Glutamatergic neuron (in vitro differentiated cells): ENCODE data around the gene GINS2. TPM values are rescaled to one million over a fixed set of nuclear protein-coding genes. Genes with fewer than 3 reads are reported as not detected.

Source experiments
- DNase-seq: peaks from one replicate; pipeline ENCODE4 v3.0.0; 2022
- H3K27ac Mint-ChIP-seq: one replicate; pipeline ENCODE4 v1.8.0; 2020; ENCODE audit warnings: mild to moderate bottlenecking, mixed read lengths, inconsistent platforms; ENCODE audit not compliant: unreplicated experiment
- H3K27me3 Mint-ChIP-seq: one replicate; pipeline ENCODE4 v1.8.0; 2020; ENCODE audit warnings: mild to moderate bottlenecking, moderate library complexity, mixed read lengths, inconsistent platforms; ENCODE audit not compliant: unreplicated experiment
- H3K36me3 Mint-ChIP-seq: one replicate; pipeline ENCODE4 v1.8.0; 2020; ENCODE audit warnings: mild to moderate bottlenecking, mixed read lengths, inconsistent platforms; ENCODE audit not compliant: unreplicated experiment
- H3K4me1 Mint-ChIP-seq: one replicate; pipeline ENCODE4 v1.8.0; 2020; ENCODE audit warnings: mild to moderate bottlenecking, low read depth, mixed read lengths, inconsistent platforms; ENCODE audit not compliant: unreplicated experiment
- H3K4me3 Mint-ChIP-seq: one replicate; pipeline ENCODE4 v1.8.0; 2020; ENCODE audit warnings: mild to moderate bottlenecking, mixed read lengths, inconsistent platforms; ENCODE audit not compliant: unreplicated experiment
- H3K9me3 Mint-ChIP-seq: one replicate; pipeline ENCODE4 v1.8.0; 2020; ENCODE audit warnings: mild to moderate bottlenecking, moderate library complexity, mixed read lengths, inconsistent platforms; ENCODE audit not compliant: unreplicated experiment
- CTCF ChIP-seq: fragments of 200-600 bp; sonication (generic); IDR thresholded peaks from one replicate; pipeline ENCODE4 v1.5.0; 2021; ENCODE audit not compliant: partially characterized antibody, unreplicated experiment
- total RNA-seq: library from RNA; stranded (reverse); fragmentation: NEBNext Ultra II Directional; extraction: Animal tissue kit (Norgen Biotek cat#: 25700); gene quantifications from one replicate; pipeline ENCODE4 v1.2.1, GENCODE V29; 2021; ENCODE audit not compliant: unreplicated experiment

Gene GINS2
- total RNA-seq, 1 donor from 2014 or later: 7.1 TPM

GRCh38 chr16:85661740-85662481 lies 26.8 kb downstream of the GINS2 start:
- Mint-ChIP-seq H3K27me3 (peaks cover 47% of the 10 kb centered on the region), H3K4me1 (peaks cover 29% of the 10 kb centered on the region), H3K4me3 (peak overlapping the region; percentile 59), H3K27ac (peak overlapping the region; percentile 96), H3K36me3 (no peaks in the 10 kb centered on the region), H3K9me3 (peaks cover 52% of the 10 kb centered on the region)
- TF ChIP-seq CTCF: no peak
- no peak for DNase-seq

- Mint-ChIP-seq H3K27me3 (peaks cover 49% of the 10 kb centered on the region), H3K4me3 (peak overlapping the region; percentile 15), H3K27ac (peak overlapping the region; percentile 66), H3K36me3 (no peaks in the 10 kb centered on the region), H3K9me3 (peaks cover 51% of the 10 kb centered on the region), H3K4me1 (peaks cover 29% of the 10 kb centered on the region)
- no peak for TF ChIP-seq CTCF
- no peak for DNase-seq
Measured at GRCh38 chr16:85660843-85661739, 27.7 kb downstream of the GINS2 start.

DNA sequence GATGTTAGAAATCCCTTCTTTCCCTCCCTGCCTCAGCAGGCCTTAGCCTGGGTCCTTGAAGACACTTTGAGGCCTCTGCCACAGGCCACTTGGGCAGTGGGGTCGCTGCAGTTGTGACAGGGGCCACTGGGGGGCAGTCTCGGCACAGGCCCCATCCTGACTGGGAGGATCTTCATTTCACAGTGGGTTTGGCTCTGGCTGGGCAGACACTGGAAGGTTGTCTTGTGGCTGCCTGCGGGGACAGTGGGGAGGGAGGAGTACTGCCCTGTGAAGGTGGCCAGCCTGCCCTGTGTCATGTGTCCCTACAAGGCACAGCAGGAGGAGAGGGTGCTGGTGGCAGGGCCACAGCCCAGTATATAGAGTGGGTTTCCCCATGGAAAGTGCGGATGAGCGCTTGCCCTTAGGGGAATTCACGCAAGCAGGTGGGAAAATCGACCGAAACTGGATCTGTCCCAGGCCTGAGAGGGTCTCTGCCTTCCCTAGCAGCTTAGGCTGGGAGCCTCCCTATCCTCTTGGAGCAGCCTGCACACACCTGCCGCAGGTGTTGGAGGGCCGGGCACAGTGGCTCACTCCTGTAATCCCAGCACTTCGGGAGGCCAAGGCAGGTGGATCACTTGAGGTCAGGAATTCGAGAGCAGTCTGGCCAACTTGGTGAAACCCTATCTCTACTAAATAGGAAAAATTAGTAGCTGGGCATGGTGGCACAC lies 28.8 kb downstream of the GINS2 start:
- Mint-ChIP-seq H3K4me1 (peaks cover 29% of the 10 kb centered on the region), H3K27ac (peak overlapping the region; percentile 86), H3K27me3 (peaks cover 48% of the 10 kb centered on the region), H3K4me3 (no peak overlapping the region), H3K9me3 (peaks cover 46% of the 10 kb centered on the region), H3K36me3 (no peaks in the 10 kb centered on the region)
- peak; percentile 89 for DNase-seq
- peak; percentile 87 for TF ChIP-seq CTCF

- no peak overlapping the region for H3K4me3 Mint-ChIP-seq
- peak overlapping the region; percentile 86 for H3K27ac Mint-ChIP-seq
- H3K4me1 Mint-ChIP-seq: peaks cover 27% of the 10 kb centered on the region
- H3K9me3 Mint-ChIP-seq: peaks cover 39% of the 10 kb centered on the region
- H3K36me3 Mint-ChIP-seq: no peaks in the 10 kb centered on the region
- TF ChIP-seq CTCF: no peak
- DNase-seq: peak; percentile 9
- H3K27me3 Mint-ChIP-seq: peaks cover 43% of the 10 kb centered on the region
Measured at GRCh38 chr16:85659336-85659735, 29.4 kb downstream of the GINS2 start.
